Measurements from ENCODE around the gene OR51E2.

The OR51E2 gene

GRCh38 chr11:4662876-4663275 is 34.8 kb downstream of the OR51E2 start:
- DNase-seq (ENCODE audit: low read depth, low spot score) = no peak

GRCh38 chr11:4658629-4659445 is 38.8 kb downstream of the OR51E2 start:
- no peak for DNase-seq (ENCODE audit: low read depth, low spot score)

- DNase-seq (ENCODE audit: low read depth, low spot score) = no peak
Observed at GRCh38 chr11:4654635-4655369, 42.9 kb downstream of the OR51E2 start.

- no peak for DNase-seq (ENCODE audit: low read depth, low spot score)
Observed at GRCh38 chr11:4647766-4648165, 49.9 kb downstream of the OR51E2 start.

- DNase-seq (ENCODE audit: low read depth, low spot score) = no peak
Observed at GRCh38 chr11:4645974-4646373, 51.7 kb downstream of the OR51E2 start.

GRCh38 chr11:4644233-4644632 is 53.4 kb downstream of the OR51E2 start:
- no peak for DNase-seq (ENCODE audit: low read depth, low spot score)

GRCh38 chr11:4643682-4644081 is 54.0 kb downstream of the OR51E2 start, which contains the start of gene OR51E1:
OR51E1 (plus strand) TSS chr11:4643982; CDS start chr11:4652527, 8,545 bp downstream.
- DNase-seq (ENCODE audit: low read depth, low spot score) = no peak

GRCh38 chr11:4643076-4643475 is 54.6 kb downstream of the OR51E2 start:
- DNase-seq (ENCODE audit: low read depth, low spot score) = no peak

- DNase-seq (ENCODE audit: low read depth, low spot score) = no peak
Observed at GRCh38 chr11:4642043-4642442, 55.6 kb downstream of the OR51E2 start.

GRCh38 chr11:4641501-4641900 is 56.2 kb downstream of the OR51E2 start:
- DNase-seq (ENCODE audit: low read depth, low spot score) = no peak

GRCh38 chr11:4639931-4640330 is 57.7 kb downstream of the OR51E2 start:
- no peak for DNase-seq (ENCODE audit: low read depth, low spot score)

GRCh38 chr11:4637662-4638047 is 60.0 kb downstream of the OR51E2 start:
- DNase-seq (ENCODE audit: low read depth, low spot score) = no peak

GRCh38 chr11:4636962-4637661 is 60.5 kb downstream of the OR51E2 start, which contains the start of gene OR51D1:
OR51D1 (plus strand) TSS chr11:4637477; CDS start chr11:4639791, 2,314 bp downstream.
- DNase-seq (ENCODE audit: low read depth, low spot score) = peak; percentile 37

GRCh38 chr11:4636136-4636535 is 61.5 kb downstream of the OR51E2 start:
- DNase-seq (ENCODE audit: low read depth, low spot score) = no peak
